Aortic smooth muscle cell (primary cell): ENCODE measurements around the gene MRPL40. TPM values are rescaled to one million over a fixed set of nuclear protein-coding genes. Genes with fewer than 3 reads are reported as not detected.

Experiments used
- total RNA-seq: library from RNA; depleted of rRNA; stranded (reverse); fragments of >200 nt; gene quantifications from 2 replicates; pipeline ENCODE4 v1.2.3, GENCODE V29; 2014

Gene MRPL40
- total RNA-seq: 49.0 and 50.3 TPM in 2 replicates

GRCh38 chr22:19432133-19432851 is at the start of gene MRPL40:
TSS of gene MRPL40 (plus strand) at chr22:19432545. CDS start at chr22:19432555, 10 bp downstream.

DNA sequence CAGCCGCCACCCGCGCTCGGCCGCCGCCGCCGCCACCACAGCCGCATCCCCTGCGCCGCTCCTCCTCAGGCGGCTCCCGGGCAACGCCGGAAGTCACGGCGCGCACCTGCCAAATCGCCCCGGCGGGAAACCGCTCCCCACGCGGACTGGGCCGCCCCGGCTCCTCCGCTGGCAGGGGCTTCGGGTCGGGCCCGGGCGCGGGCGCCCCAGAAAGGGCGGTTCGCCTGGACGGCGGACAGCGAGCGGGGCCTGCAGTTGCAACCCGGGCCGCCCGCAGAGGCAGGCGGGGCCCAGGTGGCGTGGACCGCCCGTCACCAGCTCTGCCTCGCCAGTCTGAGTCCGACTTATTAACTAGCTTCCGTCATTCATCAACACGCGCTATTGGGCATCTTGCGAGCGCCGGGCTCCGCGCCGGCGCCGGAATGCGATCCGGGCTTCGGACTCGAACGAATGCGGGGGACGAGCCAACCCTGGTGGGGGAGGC is 654 bp upstream of the MRPL40 start, which contains the start of gene HIRA:
Gene HIRA (minus strand): TSS at position 85 of the 484 bp plus-strand sequence. CDS start 257 bp downstream, outside the sequence.

DNA sequence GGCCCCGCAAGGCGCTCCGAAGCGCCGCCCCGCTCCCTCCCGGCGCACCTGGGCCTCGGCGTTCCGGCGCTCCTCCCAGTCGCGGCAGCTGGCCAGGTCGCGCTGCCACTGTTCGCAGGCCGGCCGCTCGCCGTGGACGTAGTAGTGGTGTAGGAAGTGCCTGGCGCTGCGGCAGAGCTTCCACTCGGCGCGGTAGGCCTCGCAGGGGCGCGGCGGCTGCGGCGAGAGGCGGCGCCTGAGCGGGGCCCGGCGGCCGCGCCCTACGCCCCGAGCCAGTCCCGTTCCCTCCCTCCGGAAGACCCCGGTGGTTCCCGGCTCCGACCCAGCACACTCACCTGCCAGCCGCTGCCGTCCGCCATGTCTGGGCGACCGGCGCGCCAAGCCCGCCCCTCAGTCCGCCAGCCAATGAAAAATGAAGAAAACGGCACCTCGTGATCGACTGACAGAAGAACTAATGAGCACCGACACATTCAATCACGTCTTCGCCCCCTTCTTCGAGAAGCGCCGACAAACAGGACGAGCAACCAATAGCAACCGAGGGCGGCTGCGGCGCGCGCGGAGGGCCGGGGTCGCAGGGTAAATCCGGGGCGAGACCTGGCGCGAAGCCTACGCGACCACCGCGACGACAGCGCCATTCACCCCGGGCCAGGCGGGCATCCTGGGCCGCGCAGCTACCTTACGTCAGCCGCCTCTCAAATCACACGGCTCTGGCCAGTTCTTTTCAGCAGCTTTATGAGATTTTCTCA is 15.2 kb downstream of the MRPL40 start, which contains the start of gene C22orf39:
Gene C22orf39 (minus strand): TSS at position 382 of the 746 bp plus-strand sequence. CDS start 23 bp downstream, at position 359.

DNA sequence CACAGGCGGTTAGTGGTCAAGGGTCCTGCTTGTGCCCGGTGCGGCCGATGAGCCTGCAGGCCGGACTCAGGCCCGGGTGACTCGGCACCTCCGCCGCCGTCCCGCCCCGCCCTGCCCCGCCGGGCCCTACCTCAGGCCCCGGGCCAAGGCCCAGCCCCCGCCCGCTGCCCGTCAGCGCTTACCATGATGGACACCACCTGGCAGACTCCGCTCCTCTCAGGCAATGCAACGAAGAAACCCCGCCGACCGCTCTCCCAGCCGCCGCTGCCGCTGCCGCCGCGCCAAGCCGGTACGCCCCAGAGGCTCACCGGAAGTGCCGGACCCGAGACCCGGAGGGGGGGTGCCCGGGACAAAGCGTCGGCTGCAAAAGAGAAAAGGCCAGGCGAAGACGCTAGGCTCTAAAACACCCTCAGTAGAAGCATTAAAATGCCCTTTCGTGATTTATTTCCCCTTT is 46.6 kb downstream of the MRPL40 start, which contains the start of gene UFD1:
Gene UFD1 (minus strand): TSS at position 293 of the 454 bp plus-strand sequence. CDS start 108 bp downstream, at position 185.

DNA sequence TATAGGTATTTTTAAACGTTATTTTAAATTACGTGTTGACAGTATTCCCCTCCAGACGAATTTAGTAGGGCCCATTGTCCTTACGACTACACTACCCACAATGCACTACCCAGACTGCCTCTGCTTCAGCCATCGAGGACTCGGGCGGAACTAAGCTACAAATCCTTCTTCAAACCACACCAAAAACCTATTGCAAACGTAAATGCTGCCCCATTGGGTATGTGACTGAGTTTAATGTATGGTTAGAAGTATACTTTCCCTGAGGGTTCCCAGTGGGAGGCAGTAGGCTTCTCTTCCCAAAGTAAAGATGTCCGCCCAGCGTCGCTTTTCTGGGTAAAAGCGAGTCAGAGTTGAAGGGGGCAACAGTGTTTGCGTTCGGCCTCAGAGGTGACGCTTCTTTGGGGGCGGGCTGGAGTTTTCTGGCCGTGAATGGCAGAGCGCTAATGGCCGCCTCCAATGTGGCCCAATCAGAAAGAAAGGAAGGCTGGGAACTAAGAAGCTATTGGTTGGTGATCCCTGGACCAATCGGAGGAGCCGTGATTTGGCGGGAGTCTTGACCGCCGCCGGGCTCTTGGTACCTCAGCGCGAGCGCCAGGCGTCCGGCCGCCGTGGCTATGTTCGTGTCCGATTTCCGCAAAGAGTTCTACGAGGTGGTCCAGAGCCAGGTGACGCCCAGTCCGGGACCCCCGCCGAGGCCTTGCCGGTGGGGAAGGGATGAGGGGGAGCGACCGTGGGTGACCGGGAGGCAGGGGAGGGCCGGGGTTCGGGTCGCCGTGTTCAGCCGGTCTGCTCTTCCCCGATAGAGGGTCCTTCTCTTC is 47.2 kb downstream of the MRPL40 start, which contains the start of gene CDC45:
Gene CDC45 (plus strand): TSS at position 566 of the 818 bp plus-strand sequence. CDS start 49 bp downstream, at position 615.

Other genes starting within 250 kb of the MRPL40 start
- 3.7 and 5.1 TPM in 2 replicates for gene CLTCL1, start 140.8 kb upstream of the MRPL40 start, total RNA-seq
- 17.2 and 17.7 TPM in 2 replicates for gene HIRA, start 812 bp upstream of the MRPL40 start, total RNA-seq
- 15.9 and 23.4 TPM in 2 replicates for gene C22orf39, start 15.2 kb downstream of the MRPL40 start, total RNA-seq
- gene UFD1, start 46.6 kb downstream of the MRPL40 start, total RNA-seq: 85.9 and 101 TPM in 2 replicates
- gene CDC45, start 47.4 kb downstream of the MRPL40 start, total RNA-seq: 11.2 and 23.9 TPM in 2 replicates
- 7.7 and 17.2 TPM in 2 replicates for gene CLDN5, start 91.9 kb downstream of the MRPL40 start, total RNA-seq